ENCODE measurements around the gene BLZF1.
"Not testable (repeated sequence)": the region's sequence is repeated elsewhere in the genome, so short reads cannot be mapped to it uniquely, and the experiment has no call there.

The BLZF1 gene

DNA sequence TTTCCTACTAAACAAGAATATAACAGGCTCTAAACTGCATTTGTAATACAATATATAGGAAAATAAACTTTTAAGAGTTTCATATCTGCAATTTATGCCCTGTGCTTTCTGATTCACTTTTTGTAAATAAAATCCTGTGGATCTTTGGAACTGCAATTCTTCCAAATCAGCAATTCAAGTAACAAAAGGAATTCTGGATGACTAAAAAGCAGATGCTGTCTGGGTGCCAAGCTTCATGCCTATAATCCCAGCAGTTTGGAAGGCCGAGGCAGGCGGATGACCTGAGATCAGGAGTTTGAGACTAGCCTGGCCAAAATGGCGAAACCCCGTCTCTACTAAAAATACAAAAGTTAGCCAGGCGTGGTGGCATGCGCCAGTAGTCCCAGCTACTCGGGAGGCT, 6.7 kb upstream of the BLZF1 start:
- DNase-seq, result no peak

DNA sequence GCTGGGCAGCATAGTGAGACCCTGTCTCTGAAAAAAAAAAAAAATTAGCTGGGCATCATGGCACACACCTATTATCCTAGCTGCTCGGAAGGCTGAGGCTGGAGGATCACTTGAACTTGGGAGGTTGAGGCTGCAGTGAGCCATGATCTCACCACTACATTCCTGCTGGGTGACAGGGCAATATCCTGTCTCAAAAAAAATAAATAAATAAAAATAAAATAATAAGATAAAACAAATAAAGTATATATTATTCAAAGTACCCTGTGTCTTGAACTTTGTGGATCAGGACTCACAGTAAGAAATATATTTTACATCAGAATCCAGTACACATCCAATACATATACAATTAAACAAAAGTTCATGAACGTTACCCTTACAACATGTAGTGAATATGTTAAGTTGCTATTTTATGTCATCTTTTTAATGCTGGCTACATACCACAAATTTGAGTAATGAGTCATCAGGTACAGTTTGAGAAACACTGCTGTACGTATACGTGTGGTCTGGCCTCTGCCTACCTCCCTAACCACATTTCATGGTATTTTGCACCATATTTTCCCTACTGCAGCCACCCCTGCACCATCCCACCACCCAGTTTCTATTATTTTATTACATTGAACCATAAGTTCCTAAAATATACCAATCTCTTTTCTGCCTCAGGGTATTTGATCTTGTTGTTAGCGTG, 4.8 kb upstream of the BLZF1 start:
- no peak for DNase-seq

DNA sequence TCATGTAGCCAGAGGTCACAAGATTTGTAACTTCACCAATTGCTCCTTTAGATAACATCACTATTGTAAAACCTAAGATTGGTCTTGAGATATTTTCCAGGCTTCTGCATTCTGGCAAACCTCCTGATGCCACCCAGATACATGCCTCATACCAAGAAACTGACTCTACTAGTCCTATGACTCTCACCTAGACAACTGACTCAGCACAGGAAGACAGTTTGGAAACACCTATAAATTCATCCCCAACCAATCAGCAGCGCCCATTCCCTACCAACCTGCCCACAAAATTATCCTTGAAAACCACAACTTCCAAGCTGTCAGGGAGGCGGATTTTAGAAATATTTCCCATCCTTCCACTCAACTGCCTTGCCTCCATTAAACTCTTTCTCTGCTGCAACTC, 3.0 kb upstream of the BLZF1 start:
- DNase-seq, result no peak

DNA sequence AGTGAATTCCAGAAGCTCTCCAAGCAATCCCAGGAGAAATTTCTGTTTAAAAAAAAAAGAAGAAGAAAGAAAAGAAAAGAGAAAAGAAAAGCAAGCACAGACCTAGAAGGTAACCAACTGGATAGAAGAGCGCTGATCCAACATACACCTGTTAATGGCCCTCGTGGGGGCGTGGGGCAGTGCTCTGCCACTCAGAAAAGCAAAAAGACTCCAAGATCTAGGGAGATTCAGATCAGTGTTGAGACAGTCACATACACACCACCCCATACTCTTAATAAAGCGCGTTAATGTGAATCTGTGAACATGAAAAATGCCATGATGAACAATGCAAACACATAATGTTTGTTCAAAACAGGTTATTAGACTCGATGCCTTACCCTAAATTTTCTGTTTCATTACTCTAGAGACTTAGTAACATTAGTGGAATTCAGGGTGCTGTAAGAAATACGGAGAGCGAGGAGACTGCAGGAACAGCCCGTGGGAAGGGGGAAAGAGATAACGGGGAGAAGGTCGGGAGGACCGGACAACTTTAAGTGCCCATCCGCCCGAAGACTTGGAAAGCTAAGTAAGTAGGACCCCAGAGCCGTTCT, 804 bp upstream of the BLZF1 start:
- DNase-seq, result no peak

DNA sequence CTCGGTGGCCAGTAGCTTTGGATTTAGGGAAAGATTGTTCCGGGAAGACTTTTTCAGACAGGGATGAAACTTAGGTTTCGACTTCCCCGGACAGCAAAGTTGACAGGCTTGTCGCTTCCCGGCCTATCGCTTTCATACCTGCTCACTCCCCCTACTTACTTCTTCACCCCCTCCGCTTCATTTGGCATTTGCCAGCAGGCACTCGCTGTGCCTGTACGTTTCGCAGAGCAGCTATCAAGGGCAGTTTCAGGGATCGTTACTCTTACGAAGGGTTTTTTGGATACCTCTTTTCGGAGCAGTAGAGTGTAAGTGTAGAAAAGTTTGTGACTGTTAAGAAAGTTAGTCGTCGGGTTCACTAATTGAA, 393 bp downstream of the BLZF1 start:
- no peak for DNase-seq

DNA sequence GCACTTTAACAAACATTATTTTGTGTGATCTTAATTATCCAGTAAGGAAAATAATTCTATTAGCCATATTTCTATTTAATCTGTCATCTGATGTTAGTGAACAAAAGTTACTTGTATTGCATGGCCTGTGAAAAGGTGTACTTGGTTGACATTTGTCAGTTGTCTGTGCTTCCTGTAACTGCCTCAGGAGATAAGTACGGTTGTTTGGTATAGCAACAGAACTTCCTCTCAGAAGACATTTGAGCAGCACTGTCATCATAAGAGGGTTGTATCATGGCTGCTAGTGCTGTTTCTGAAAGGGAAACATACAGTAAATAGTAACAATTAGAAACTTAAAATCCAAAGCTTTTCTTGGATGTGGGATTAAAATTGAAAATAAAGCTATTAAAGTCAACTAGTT, 3.4 kb downstream of the BLZF1 start:
- DNase-seq, result no peak

DNA sequence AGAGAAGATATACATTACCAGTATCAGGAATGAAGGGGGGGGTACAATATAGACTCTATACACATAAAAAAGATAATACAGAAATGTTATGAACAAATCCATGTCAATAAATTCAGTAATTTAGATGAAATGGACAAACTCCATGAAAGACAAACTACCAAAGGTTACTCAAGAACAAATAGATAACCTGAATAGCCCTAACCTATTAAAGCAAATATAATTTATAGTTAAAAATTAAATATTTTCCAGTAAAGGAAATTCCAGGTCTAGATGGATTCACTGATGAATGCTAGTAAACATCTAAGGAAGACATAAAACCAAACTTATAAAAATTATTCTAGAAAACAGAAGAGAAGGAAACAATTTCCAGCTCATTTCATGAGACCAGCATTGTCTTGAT, 13.2 kb downstream of the BLZF1 start:
- DNase-seq, result no peak

DNA sequence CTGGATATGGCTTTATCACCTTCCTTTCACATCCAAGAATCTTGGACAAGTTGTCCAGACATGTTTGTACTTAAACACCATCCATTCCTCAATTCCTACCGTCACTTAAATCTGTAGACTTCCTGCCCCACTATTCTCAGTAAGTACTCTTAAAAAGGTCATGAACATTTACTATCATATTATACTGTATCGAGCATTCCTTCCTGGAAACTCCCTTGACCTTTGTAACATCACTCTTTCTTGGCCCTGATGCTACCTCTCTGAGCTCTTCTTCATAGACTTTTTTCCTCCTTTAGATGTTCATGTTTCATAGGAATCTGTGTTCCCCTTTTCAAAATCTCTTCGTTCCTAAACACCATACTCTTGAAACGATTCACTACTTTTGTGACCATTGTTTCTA, 15.5 kb downstream of the BLZF1 start:
- DNase-seq, result no peak

DNA sequence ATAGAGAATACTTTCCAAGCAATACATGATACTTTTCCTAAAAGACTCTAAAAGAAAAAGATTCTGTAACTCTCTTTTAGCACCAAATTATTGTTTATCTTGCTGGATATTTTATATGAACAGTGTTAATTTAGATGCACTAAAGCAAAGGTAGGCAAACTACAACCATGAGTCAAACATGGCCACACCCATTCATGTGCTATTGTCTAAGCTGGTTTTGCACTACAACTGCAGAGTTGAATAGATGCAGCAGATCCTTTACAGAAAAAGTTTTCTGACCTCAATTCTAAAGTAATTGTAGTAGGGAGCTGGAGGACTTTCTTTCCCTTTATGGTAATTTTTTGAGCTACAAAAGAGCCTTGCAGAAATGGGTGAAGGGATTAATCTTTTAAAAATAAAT, 19.4 kb downstream of the BLZF1 start:
- no peak for DNase-seq

DNA sequence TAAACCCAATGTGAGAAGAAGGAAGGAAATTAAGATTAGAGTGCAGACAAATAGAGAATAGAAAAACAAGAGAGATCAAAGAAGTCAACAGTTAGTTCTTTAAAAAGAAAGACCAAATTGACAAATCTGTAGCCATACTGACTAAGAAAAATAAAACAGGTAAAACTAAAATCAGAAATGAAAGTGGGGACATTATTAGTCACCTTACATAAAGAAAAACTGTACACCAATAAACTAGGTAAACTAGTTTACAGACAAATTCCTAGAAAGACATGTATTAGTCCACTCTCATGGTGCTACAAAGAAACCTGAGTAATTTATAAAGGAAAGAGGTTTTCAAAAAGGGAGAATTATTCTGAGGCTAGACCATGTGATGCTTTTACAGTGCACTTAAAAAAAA, 22.3 kb downstream of the BLZF1 start:
- DNase-seq, result no peak

DNA sequence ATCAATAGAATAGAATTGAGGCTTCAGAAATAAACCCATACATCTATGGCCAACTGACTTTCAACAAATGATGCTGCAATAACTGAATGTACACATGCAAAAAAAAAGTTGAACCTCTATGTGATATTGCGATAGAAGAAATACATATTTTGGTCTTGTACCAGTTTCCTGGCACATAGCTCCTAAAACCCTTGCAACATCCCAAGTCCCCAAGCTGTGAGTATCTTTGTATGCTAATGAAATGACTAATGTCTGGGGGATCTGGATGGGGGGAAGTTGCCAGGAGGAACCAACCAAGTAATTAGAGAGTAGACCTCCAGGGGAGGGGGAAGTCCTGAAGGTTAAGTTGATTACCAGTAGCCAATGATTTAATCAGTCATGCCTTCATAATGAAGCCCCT, 24.4 kb downstream of the BLZF1 start:
- DNase-seq, result no peak

DNA sequence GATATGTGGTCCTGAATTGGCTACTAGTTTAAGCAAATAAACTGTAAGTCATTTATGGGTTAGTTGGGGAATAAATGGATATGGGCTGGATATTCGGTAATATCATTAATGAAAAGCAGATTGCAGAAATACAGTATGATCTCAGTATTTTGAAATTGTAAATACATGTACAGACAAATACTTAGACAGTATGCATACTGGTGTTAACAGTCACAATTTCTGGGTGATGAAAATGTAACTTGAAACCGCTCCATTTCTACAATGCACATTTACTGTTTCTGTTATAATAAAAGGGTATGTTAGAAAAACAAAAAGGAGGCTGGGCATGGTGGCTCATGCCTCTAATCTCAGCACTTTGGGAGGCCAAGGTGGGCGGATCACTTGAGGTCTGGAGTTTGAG, 28.0 kb downstream of the BLZF1 start:
- no peak for DNase-seq

DNA sequence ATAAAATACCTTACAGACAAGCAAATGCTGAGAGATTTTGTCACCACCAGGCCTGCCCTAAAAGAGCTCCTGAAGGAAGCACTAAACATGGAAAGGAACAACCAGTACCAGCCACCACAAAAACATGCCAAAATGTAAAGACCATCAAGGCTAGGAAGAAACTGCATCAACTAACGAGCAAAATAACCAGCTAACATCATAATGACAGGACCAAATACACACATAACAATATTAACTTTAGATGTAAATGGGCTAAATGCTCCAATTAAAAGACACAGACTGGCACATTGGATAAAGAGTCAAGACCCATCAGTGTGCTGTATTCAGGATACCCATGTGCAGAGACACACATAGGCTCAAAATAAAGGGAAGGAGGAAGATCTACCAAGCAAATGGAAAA, 34.6 kb downstream of the BLZF1 start:
- not testable (repeated sequence) for DNase-seq

DNA sequence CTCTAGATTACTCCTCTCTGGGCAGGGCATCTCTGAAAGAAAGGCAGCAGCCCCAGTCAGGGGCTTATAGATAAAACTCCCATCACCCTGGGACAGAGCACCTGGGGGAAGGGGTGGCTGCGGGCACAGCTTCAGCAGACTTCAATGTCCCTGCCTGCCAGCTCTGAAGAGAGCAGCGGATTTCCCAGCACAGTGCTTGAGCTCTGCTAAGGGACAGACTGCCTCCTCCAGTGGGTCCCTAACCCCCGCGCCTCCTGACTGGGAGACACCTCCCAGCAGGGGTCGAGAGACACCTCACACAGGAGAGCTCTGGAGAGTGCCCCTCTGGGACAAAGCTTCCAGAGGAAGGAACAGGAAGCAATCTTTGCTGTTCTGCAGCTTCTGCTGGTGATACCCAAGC, 40.3 kb downstream of the BLZF1 start:
- DNase-seq, result not testable (repeated sequence)

DNA sequence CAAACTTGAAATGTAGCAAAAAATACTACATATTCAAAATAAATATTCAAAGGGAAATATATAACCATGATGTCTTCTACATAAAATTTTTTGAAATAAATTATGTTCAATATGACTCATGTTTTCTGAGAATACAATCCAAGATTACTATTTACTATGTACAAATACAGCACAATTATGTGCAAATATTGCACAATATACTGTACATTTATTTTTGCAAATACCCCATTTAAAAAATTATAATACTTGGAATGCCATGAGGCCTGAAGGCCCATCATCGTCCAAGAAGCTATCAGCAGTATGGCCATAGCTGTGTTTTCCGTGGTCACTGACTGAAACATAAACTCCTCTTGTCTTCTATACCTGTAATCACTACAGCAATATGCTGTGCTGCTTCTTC, 47.0 kb downstream of the BLZF1 start:
- DNase-seq, result no peak

DNA sequence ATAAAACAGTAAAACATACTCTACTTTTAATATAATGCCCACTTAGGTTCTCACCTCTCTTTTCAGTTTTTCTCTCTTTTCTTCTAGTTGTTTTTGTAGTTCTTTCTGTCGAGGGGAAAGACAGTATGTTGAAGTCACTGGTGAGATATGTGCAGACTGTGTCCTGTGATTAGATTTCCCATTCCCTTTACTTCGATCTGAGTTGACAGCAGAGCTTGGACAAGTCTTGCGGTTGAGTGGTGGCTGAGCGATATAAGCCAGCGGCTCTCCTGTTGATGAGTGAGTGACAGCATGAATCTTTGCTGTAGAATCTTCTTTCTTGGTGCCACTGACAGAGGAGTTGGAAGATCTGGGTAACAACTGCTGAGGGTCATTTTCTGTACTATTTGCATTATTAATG, 53.3 kb downstream of the BLZF1 start:
- DNase-seq, result no peak

DNA sequence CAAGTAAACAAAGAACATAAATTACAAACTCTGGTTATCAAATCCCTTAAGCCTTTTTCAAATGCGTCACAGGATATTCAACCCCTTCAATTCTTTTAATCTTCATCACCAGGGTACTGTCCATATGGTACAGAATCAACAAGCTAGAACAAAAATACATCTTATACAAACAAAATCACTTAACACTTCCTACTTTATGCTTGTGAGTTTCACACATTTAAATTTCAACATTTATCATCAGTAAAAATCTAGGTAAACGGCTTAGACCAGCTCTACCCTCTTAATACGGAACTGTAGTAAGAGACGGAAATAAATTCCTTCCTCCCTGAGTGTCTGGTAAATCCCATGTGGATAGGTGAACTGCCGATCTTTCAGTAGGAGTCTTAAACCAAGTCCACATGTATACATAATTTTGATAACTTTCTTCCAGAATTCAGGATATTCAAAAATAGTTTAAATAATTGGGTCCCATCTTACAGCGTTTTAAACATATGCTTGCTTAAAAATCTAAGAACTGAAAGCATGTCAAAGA, 58.2 kb downstream of the BLZF1 start:
- peak; percentile 59 for DNase-seq

DNA sequence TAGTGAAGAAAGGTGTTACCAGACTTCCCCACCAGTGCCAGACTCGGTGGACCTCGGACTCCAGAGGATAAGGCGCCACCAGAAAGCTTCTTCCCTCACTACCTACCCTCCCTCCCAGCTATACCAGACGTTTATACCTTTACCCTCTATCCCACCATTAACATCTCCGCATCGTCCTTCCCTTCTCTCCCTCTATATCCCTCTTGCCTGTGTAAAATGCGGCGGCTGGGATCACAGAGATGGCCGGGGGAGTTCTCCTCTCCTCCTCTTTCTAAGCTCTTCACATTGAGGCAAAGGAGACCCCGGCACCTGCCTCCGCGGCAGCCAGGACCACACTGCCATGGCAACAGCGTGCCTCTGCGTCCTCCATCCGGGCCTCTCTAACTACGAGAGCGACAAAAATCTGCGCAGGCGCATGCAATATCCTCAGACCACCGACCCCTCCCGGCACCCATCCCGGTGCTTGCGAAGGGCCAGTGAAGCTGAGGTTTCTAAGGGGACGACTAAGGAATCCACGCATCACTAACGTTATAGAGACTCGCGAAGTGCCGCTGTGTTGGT, 59.2 kb downstream of the BLZF1 start, which contains the start of gene CCDC181:
CCDC181 (minus strand) TSS at position 394 of the 561 bp plus-strand sequence. CDS start 2,547 bp downstream, outside the sequence.
- peak; percentile 98 for DNase-seq

Measured in eye (tissue), 1 donor.